HepG2 (cell line): Measurements from ENCODE around the gene FGD2. TPM values are rescaled to one million over a fixed set of nuclear protein-coding genes. Genes with fewer than 3 reads are reported as not detected.

ENCODE experiments used
- ATAC-seq: fragments of 200-7000 bp; cut with Tn5 transposase; 3 replicates; pipeline ENCODE4 v1.9.1; 2020; ENCODE audit warnings: mild to moderate bottlenecking, moderate library complexity
- BruUV-seq: library from RNA; stranded (reverse); fragments of 400-500 nt; replicated peaks from 2 replicates; lab custom pipeline; 2021; lab: Mats Ljungman, UMichigan
- CTCF ChIA-PET: fragments of 300-600 bp; formaldehyde crosslinking; extraction: SDS; loops from one replicate; lab custom pipeline; 2021; ENCODE audit warnings: low total read pairs, inconsistent platforms, low intra/inter-chr PET ratio; lab: Yijun Ruan, JAX
- POLR2A ChIA-PET: fragments of 350-600 bp; sonication (Branson Sonifier 250); formaldehyde crosslinking; loops from one replicate; lab custom pipeline; 2020; ENCODE audit warnings: antibody characterized with exemption, inconsistent platforms; lab: Yijun Ruan, JAX
- DNase-seq: peaks from one replicate; pipeline ENCODE4 v3.0.0-alpha.2; 2015; ENCODE audit warnings: low spot score
- FAIRE-seq: peaks from 3 replicates; lab custom pipeline; 2011; peaks lifted over from hg19 to GRCh38; lab: Jason Lieb, UNC
- H2AFZ ChIP-seq: one replicate; pipeline ENCODE4 v1.6.1; 2011; ENCODE audit warnings: low read length, inconsistent platforms
- H3K27ac ChIP-seq: fragments of 300-600 bp; 3 replicates; pipeline ENCODE4 v1.8.0; 2011; ENCODE audit warnings: mixed run types, mild to moderate bottlenecking, mixed read lengths, low read length, inconsistent platforms; ENCODE audit not compliant: insufficient read depth; ENCODE audit errors: extremely low read length
- H3K27me3 ChIP-seq, 2 experiments: fragments of 200-600 bp in 1 of 2; 2 replicates in 1 of 2; 3 replicates in 1 of 2; pipeline versions ENCODE4 v1.6.0 to v1.8.0; 2011; ENCODE audit warnings: low read length in 2 of 2, mild to moderate bottlenecking in 2 of 2, moderate library complexity in 2 of 2, inconsistent platforms in 1 of 2; ENCODE audit not compliant: insufficient read depth in 2 of 2, control insufficient read depth in 1 of 2
- H3K36me3 ChIP-seq, 2 experiments: fragments of 200-600 bp in 1 of 2; replicated peaks in 1 of 2; 2 replicates in 1 of 2; 3 replicates in 1 of 2; pipeline versions ENCODE4 v1.5.1 to v1.8.0; 2011; ENCODE audit warnings: low read length in 2 of 2, inconsistent platforms in 1 of 2; ENCODE audit not compliant: insufficient read depth in 2 of 2, control insufficient read depth in 1 of 2
- H3K4me1 ChIP-seq: 2 replicates; pipeline ENCODE4 v1.5.1; 2012; ENCODE audit warnings: low read length, inconsistent platforms; ENCODE audit not compliant: insufficient read depth
- H3K4me2 ChIP-seq: 2 replicates; pipeline ENCODE4 v1.6.0; 2011; ENCODE audit warnings: low read depth, low read length, inconsistent platforms
- H3K4me3 ChIP-seq, 3 experiments: fragments of 200-600 bp in 1 of 3; sonication (generic), shearing (Covaris generic) in 1 of 3; replicated peaks in 1 of 3; 2 replicates each; pipeline ENCODE4 v1.5.1; 2011 to 2016; ENCODE audit warnings: low read length in 3 of 3, inconsistent platforms in 2 of 3, low read depth in 2 of 3, mild to moderate bottlenecking in 2 of 3, control low read depth in 1 of 3, mixed read lengths in 1 of 3; ENCODE audit not compliant: insufficient read depth in 1 of 3
- H3K79me2 ChIP-seq: one replicate; pipeline ENCODE4 v1.6.1; 2011; ENCODE audit warnings: low read length, inconsistent platforms; ENCODE audit not compliant: insufficient read depth
- H3K9ac ChIP-seq: 2 replicates; pipeline ENCODE4 v1.6.0; 2011; ENCODE audit warnings: mild to moderate bottlenecking, low read depth, low read length, inconsistent platforms; ENCODE audit not compliant: insufficient read depth
- H3K9me3 ChIP-seq: 2 replicates; pipeline ENCODE4 v1.5.1; 2012; ENCODE audit warnings: mild to moderate bottlenecking, low read length
- H4K20me1 ChIP-seq: 2 replicates; pipeline ENCODE4 v1.6.0; 2011; ENCODE audit warnings: inconsistent platforms, mild to moderate bottlenecking, low read length, moderate library complexity; ENCODE audit not compliant: insufficient read depth
- DPF2 ChIP-seq: sonication (generic); formaldehyde crosslinking; IDR thresholded peaks from 2 replicates; pipeline ENCODE4 v1.4.0; 2020; ENCODE audit warnings: mild to moderate bottlenecking, low read depth, missing genetic modification reagents, borderline replicate concordance
- RNF2 ChIP-seq: fragments of 450-650 bp; conservative IDR thresholded peaks from 2 replicates; pipeline ENCODE4 v1.6.1; 2016; ENCODE audit warnings: low read depth
- SAP130 ChIP-seq: IDR thresholded peaks from 2 replicates; pipeline ENCODE4 v1.6.1; 2016; ENCODE audit warnings: low read depth
- ZNF607 ChIP-seq: sonication (generic); formaldehyde crosslinking; IDR thresholded peaks from 2 replicates; pipeline ENCODE4 v1.5.1; 2020; ENCODE audit warnings: missing genetic modification reagents, mild to moderate bottlenecking, borderline replicate concordance
- ZNF749 ChIP-seq: sonication (generic); formaldehyde crosslinking; IDR thresholded peaks from 2 replicates; pipeline ENCODE4 v1.8.0; 2022; ENCODE audit warnings: mild to moderate bottlenecking, missing genetic modification reagents, moderate library complexity, borderline replicate concordance
- WGBS: methylation state at CpG from one replicate; pipeline ENCODE4 v1.1.6; 2017; ENCODE audit warnings: low lambda C conversion rate; 5-methylcytosine and 5-hydroxymethylcytosine counted together
- in situ Hi-C: cut with HindIII; loops from 2 replicates; pipeline ENCODE4 v1.10.0; 2017; ENCODE audit warnings: low pct_unique_long_range_greater_than_20kb; ENCODE audit not compliant: extremely low pct_ligation_motif_present
- intact Hi-C: fragments of 100-400 bp; cut with micrococcal nuclease; formaldehyde crosslinking; loops from one replicate; pipeline ENCODE4 v1.10.0; 2022; ENCODE audit not compliant: unreplicated experiment
- polyA plus RNA-seq, 8 experiments: library from polyadenylated mRNA; depleted of rRNA in 3 of 8; stranded (reverse) in 7 of 8; unstranded in 1 of 8; fragments of >200 nt; fragmentation: Illumina TruSeq in 4 of 8; extraction: Trizol in 4 of 8; gene quantifications; 2 replicates each; pipeline versions ENCODE4 v1.2.1 to v1.2.3, GENCODE V29; 2011 to 2016; ENCODE audit warnings: low read depth in 4 of 8, missing spikeins in 1 of 8, mixed read lengths in 1 of 8; ENCODE audit not compliant: insufficient read depth in 1 of 8
- total RNA-seq, 5 experiments: library from RNA; depleted of rRNA; stranded (reverse); fragments of >200 nt; fragmentation: Illumina TruSeq; extraction: Trizol; gene quantifications; 2 replicates each; pipeline ENCODE4 v1.2.3, GENCODE V29; 2016; ENCODE audit warnings: low read depth in 1 of 5
- TF ChIP-seq, protein P1 (sequence below): sonication (generic); formaldehyde crosslinking; IDR thresholded peaks from 2 replicates; pipeline ENCODE4 v1.5.0; 2020; ENCODE audit warnings: mild to moderate bottlenecking, missing genetic modification reagents, moderate library complexity
- TF ChIP-seq, protein P2 (sequence below), 2 experiments: sonication (generic) in 1 of 2; formaldehyde crosslinking in 1 of 2; IDR thresholded peaks; 2 replicates each; pipeline versions ENCODE4 v1.6.1 to v1.9.0; 2014 to 2022; ENCODE audit warnings: antibody characterized with exemption in 1 of 2, borderline replicate concordance in 1 of 2, inconsistent platforms in 1 of 2, low read depth in 1 of 2, missing genetic modification reagents in 1 of 2
- TF ChIP-seq, protein P3 (sequence below): IDR thresholded peaks from 2 replicates; pipeline ENCODE4 v1.6.1; 2016; ENCODE audit warnings: control low read depth
- TF ChIP-seq, protein P4 (sequence below): sonication (generic); formaldehyde crosslinking; IDR thresholded peaks from 2 replicates; pipeline ENCODE4 v1.4.0; 2020; ENCODE audit warnings: missing genetic modification reagents

Gene FGD2
- total and polyA plus RNA-seq, 2 of the 13 experiments (the other 11 are each of a cell fraction or from before 2014, with no cell fraction given), result not detected

DNA sequence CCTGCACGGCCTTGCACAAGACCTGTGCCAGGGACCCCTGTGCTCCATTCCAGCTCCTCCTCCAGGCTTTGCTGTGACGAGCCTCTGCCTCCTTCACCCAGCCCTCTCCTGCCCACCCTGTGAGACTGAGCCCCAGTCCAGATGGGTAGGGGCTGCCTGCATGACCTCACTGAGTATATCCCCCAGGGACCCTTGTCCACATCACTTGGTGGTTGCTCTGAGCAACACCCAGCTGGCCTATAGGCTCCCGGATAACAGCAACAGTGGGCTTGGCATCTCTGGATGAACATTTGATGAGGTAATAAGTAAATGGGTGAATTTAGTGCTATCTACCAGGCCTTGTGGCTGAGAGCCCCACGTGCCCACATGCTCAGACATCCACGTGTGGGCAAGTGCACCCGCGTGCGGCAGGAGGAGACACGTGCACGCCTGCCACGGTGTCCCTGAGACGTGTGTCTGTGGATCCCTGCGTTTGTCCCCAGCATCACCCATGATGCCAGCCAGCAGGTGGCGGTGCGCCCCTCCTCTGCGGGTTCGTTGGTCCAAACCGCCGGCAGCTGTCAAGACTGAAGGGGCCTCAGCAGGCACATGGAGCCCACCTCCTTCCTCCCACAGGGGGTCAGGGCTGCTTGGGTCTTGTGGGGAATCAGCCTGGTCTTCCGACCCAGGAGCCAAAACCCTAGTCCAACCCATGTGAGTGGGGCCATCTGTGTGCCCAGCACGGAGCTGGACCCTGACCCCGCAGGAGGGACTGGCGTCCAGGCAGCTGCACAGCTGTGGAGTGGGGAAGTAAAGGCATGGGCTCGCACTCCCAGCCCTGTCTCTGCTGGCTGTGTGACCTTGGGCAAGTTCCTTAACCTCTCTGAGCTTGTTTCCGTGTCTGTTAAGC, 45.9 kb downstream of the FGD2 start (continued):
- TF ChIP-seq, protein P1, sequence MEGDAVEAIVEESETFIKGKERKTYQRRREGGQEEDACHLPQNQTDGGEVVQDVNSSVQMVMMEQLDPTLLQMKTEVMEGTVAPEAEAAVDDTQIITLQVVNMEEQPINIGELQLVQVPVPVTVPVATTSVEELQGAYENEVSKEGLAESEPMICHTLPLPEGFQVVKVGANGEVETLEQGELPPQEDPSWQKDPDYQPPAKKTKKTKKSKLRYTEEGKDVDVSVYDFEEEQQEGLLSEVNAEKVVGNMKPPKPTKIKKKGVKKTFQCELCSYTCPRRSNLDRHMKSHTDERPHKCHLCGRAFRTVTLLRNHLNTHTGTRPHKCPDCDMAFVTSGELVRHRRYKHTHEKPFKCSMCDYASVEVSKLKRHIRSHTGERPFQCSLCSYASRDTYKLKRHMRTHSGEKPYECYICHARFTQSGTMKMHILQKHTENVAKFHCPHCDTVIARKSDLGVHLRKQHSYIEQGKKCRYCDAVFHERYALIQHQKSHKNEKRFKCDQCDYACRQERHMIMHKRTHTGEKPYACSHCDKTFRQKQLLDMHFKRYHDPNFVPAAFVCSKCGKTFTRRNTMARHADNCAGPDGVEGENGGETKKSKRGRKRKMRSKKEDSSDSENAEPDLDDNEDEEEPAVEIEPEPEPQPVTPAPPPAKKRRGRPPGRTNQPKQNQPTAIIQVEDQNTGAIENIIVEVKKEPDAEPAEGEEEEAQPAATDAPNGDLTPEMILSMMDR (CRISPR knock-in tag), result peak; percentile 100
- TF ChIP-seq ZNF607, result no peak

GRCh38 chr6:37052027-37052628, 46.7 kb downstream of the FGD2 start:
- DNase-seq, result peak; percentile 48
- Histone ChIP-seq H3K4me2 (peak overlapping the region; percentile 77), H3K9ac (no peak overlapping the region), H3K36me3 (no peaks in the 10 kb centered on the region), H3K4me3 (peak overlapping the region in 1 of 3 experiments; percentile 64; a peak in 2 of 6 replicates), H3K9me3 (no peaks in the 10 kb centered on the region), H3K4me1 (peaks cover 85% of the 10 kb centered on the region), H3K27me3 (peaks cover 2 to 17% of the 10 kb centered on the region in 2 experiments; a peak in 4 of 5 replicates), H2AFZ (no peak overlapping the region), H4K20me1 (no peaks in the 10 kb centered on the region), H3K79me2 (no peaks in the 10 kb centered on the region), H3K27ac (no peak overlapping the region)
- in situ Hi-C loops, result loop anchor here (5.0 kb wide), 3 partner anchors 50 to 155 kb away; partner anchors contain the start of gene PIM1
- ChIA-PET CTCF (interaction anchor here (0.7 to 3.1 kb wide), 7 partner anchors 23 to 158 kb away, joined by 3 to 72 read pairs (median 7); partner anchors contain the start of gene PIM1), POLR2A (interaction anchor here (0.7 to 4.1 kb wide), 15 partner anchors 8 to 157 kb away, joined by 3 to 73 read pairs (median 8); partner anchors contain the start of gene PIM1)
- FAIRE-seq, result no peak
- intact Hi-C loops, result loop anchor here (5.0 kb wide), 1 partner anchor 35 kb away; no protein-coding TSS in a partner anchor
- 19% methylated on average over 9 of the region's 9 CpGs for WGBS
- ATAC-seq, result peak; percentile 52
- BruUV-seq, result no TSS peak
- no peak for TF ChIP-seq DPF2
- TF ChIP-seq, protein P2, sequence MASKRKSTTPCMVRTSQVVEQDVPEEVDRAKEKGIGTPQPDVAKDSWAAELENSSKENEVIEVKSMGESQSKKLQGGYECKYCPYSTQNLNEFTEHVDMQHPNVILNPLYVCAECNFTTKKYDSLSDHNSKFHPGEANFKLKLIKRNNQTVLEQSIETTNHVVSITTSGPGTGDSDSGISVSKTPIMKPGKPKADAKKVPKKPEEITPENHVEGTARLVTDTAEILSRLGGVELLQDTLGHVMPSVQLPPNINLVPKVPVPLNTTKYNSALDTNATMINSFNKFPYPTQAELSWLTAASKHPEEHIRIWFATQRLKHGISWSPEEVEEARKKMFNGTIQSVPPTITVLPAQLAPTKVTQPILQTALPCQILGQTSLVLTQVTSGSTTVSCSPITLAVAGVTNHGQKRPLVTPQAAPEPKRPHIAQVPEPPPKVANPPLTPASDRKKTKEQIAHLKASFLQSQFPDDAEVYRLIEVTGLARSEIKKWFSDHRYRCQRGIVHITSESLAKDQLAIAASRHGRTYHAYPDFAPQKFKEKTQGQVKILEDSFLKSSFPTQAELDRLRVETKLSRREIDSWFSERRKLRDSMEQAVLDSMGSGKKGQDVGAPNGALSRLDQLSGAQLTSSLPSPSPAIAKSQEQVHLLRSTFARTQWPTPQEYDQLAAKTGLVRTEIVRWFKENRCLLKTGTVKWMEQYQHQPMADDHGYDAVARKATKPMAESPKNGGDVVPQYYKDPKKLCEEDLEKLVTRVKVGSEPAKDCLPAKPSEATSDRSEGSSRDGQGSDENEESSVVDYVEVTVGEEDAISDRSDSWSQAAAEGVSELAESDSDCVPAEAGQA (IDR thresholded peaks at IDR 0.05; ENCODE audit: low read depth), result no peak
- TF ChIP-seq, protein P2 (CRISPR knock-in tag; IDR thresholded peaks at IDR 0.05; ENCODE audit: borderline replicate concordance), result no peak
- TF ChIP-seq SAP130 (CRISPR knock-in tag), result peak; percentile 45
- TF ChIP-seq, protein P3, sequence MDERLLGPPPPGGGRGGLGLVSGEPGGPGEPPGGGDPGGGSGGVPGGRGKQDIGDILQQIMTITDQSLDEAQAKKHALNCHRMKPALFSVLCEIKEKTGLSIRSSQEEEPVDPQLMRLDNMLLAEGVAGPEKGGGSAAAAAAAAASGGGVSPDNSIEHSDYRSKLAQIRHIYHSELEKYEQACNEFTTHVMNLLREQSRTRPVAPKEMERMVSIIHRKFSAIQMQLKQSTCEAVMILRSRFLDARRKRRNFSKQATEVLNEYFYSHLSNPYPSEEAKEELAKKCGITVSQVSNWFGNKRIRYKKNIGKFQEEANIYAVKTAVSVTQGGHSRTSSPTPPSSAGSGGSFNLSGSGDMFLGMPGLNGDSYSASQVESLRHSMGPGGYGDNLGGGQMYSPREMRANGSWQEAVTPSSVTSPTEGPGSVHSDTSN (CRISPR knock-in tag), result no peak
- TF ChIP-seq, protein P4, sequence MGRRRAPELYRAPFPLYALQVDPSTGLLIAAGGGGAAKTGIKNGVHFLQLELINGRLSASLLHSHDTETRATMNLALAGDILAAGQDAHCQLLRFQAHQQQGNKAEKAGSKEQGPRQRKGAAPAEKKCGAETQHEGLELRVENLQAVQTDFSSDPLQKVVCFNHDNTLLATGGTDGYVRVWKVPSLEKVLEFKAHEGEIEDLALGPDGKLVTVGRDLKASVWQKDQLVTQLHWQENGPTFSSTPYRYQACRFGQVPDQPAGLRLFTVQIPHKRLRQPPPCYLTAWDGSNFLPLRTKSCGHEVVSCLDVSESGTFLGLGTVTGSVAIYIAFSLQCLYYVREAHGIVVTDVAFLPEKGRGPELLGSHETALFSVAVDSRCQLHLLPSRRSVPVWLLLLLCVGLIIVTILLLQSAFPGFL (CRISPR knock-in tag), result no peak
- TF ChIP-seq ZNF749 (CRISPR knock-in tag), result no peak
- TF ChIP-seq RNF2, result no peak
